Measurements from ENCODE around the gene PDSS2.
"Not testable (repeated sequence)": the region's sequence is repeated elsewhere in the genome, so short reads cannot be mapped to it uniquely, and the experiment has no call there.

Gene PDSS2

GRCh38 chr6:107315114-107315513, 144.2 kb downstream of the PDSS2 start:
- no peak for TF ChIP-seq CTCF (IDR thresholded peaks at IDR 0.05; ENCODE audit: insufficient read depth, low read depth, low read length, missing control alignments)
- DNase-seq (ENCODE audit: low read depth): no peak
- H3K4me3 ChIP-seq (ENCODE audit: low read length): no peak overlapping the region

- DNase-seq (ENCODE audit: low read depth): no peak
- no peak for TF ChIP-seq CTCF (IDR thresholded peaks at IDR 0.05; ENCODE audit: insufficient read depth, low read depth, low read length, missing control alignments)
- no peak overlapping the region for H3K4me3 ChIP-seq (ENCODE audit: low read length)
Measured at GRCh38 chr6:107314531-107314939, 144.8 kb downstream of the PDSS2 start.

GRCh38 chr6:107313776-107314175, 145.6 kb downstream of the PDSS2 start:
- H3K4me3 ChIP-seq (ENCODE audit: low read length): no peak overlapping the region
- no peak for TF ChIP-seq CTCF (IDR thresholded peaks at IDR 0.05; ENCODE audit: insufficient read depth, low read depth, low read length, missing control alignments)
- no peak for DNase-seq (ENCODE audit: low read depth)

- TF ChIP-seq CTCF (IDR thresholded peaks at IDR 0.05; ENCODE audit: insufficient read depth, low read depth, low read length, missing control alignments): no peak
- no peak for DNase-seq (ENCODE audit: low read depth)
- no peak overlapping the region for H3K4me3 ChIP-seq (ENCODE audit: low read length)
Measured at GRCh38 chr6:107310362-107310761, 149.0 kb downstream of the PDSS2 start.

- no peak overlapping the region for H3K4me3 ChIP-seq (ENCODE audit: low read length)
- DNase-seq (ENCODE audit: low read depth): no peak
- no peak for TF ChIP-seq CTCF (IDR thresholded peaks at IDR 0.05; ENCODE audit: insufficient read depth, low read depth, low read length, missing control alignments)
Measured at GRCh38 chr6:107308677-107309076, 150.7 kb downstream of the PDSS2 start.

- not testable (repeated sequence) for H3K4me3 ChIP-seq (ENCODE audit: low read length); DNase-seq (ENCODE audit: low read depth)
Measured at GRCh38 chr6:107305994-107306393, 153.4 kb downstream of the PDSS2 start.

- H3K4me3 ChIP-seq (ENCODE audit: low read length): no peak overlapping the region
- peak; percentile 52 for DNase-seq (ENCODE audit: low read depth)
- TF ChIP-seq CTCF (IDR thresholded peaks at IDR 0.05; ENCODE audit: insufficient read depth, low read depth, low read length, missing control alignments): no peak
Measured at GRCh38 chr6:107305391-107305790, 154.0 kb downstream of the PDSS2 start.

Data from epithelial cell of esophagus (primary cell).